Erythroblast (primary cell): ENCODE measurements around the gene SMKR1.

Source experiments
- GATA1 ChIP-seq: IDR thresholded peaks from 2 replicates; pipeline ENCODE4 v1.6.1; 2011; ENCODE audit warnings: low read depth, mild to moderate bottlenecking, control low read depth, low read length, moderate library complexity
- POLR2A ChIP-seq: IDR thresholded peaks from 2 replicates; pipeline ENCODE4 v1.6.1; 2011; ENCODE audit warnings: mild to moderate bottlenecking, low read length

GRCh38 chr7:129465080-129465479 is 37.3 kb upstream of the SMKR1 start:
- TF ChIP-seq POLR2A (no peak), GATA1 (no peak)
